HCT116 (cell line): ENCODE data around the gene TDRD3. TPM values are rescaled to one million over a fixed set of nuclear protein-coding genes. Genes with fewer than 3 reads are reported as not detected.

Source experiments
- ATAC-seq: fragments of 200-7000 bp; cut with Tn5 transposase; 2 replicates; pipeline ENCODE4 v1.9.1; 2020; ENCODE audit warnings: mild to moderate bottlenecking, moderate library complexity
- BruUV-seq: library from RNA; stranded (reverse); fragments of 400-500 nt; replicated peaks from 2 replicates; lab custom pipeline; 2021; lab: Mats Ljungman, UMichigan
- CTCF ChIA-PET: fragments of 300-600 bp; sonication (Branson Sonifier 250); formaldehyde crosslinking; loops from one replicate; lab custom pipeline; 2021; ENCODE audit warnings: antibody characterized with exemption; lab: Charles Lee
- POLR2A ChIA-PET: fragments of 300-600, 350-600 bp; sonication (Branson Sonifier 250); formaldehyde crosslinking; loops from one replicate; lab custom pipeline; 2021; ENCODE audit warnings: antibody characterized with exemption; lab: Charles Lee
- RAD21 ChIA-PET, 2 experiments: fragments of 300-600 bp; sonication (Branson Sonifier 250); formaldehyde crosslinking; loops; one replicate each; lab custom pipeline; 2023; ENCODE audit warnings: low total read pairs in 2 of 2; ENCODE audit not compliant: uncharacterized antibody in 2 of 2, unreplicated experiment in 2 of 2, low non-redundant PET in 1 of 2; lab: Charles Lee
- DNase-seq: peaks from one replicate; pipeline ENCODE4 v3.0.0-alpha.2; 2010; ENCODE audit warnings: low read depth, low spot score
- H2AFZ ChIP-seq: fragments of 200-600 bp; shearing (Covaris generic), sonication (generic); 2 replicates; pipeline ENCODE4 v1.6.1; 2017; ENCODE audit warnings: low read depth, mixed run types, mixed read lengths, antibody characterized with exemption, low read length; ENCODE audit not compliant: poor library complexity, severe bottlenecking
- H3K27ac ChIP-seq: 2 replicates; pipeline ENCODE4 v1.5.1; 2012; ENCODE audit warnings: low read depth, low read length
- H3K27me3 ChIP-seq: fragments of 200-600 bp; sonication (generic); 2 replicates; pipeline ENCODE4 v1.6.1; 2016; ENCODE audit warnings: mixed run types, low read length, mixed read lengths; ENCODE audit not compliant: insufficient read depth
- H3K36me3 ChIP-seq, 2 experiments: fragments of 200-500 bp in 1 of 2; fragments of 200-600 bp in 1 of 2; sonication (Bioruptor generic) in 1 of 2; sonication (generic) in 1 of 2; 2 replicates each; pipeline versions ENCODE4 v1.5.1 to v1.6.1; 2014 to 2016; ENCODE audit warnings: low read length in 2 of 2, inconsistent platforms in 1 of 2, mixed read lengths in 1 of 2, mixed run types in 1 of 2; ENCODE audit not compliant: insufficient read depth in 2 of 2, control insufficient read depth in 1 of 2
- H3K4me1 ChIP-seq, 2 experiments: fragments of 200-600 bp in 1 of 2; sonication (generic) in 1 of 2; 2 replicates each; pipeline versions ENCODE4 v1.5.1 to v1.6.1; 2012 to 2017; ENCODE audit warnings: low read length in 2 of 2, inconsistent platforms in 1 of 2, mild to moderate bottlenecking in 1 of 2, mixed read lengths in 1 of 2, mixed run types in 1 of 2, moderate library complexity in 1 of 2; ENCODE audit not compliant: insufficient read depth in 2 of 2, control insufficient read depth in 1 of 2
- H3K4me2 ChIP-seq: fragments of 200-600 bp; sonication (generic); 2 replicates; pipeline ENCODE4 v1.6.1; 2017; ENCODE audit warnings: mixed run types, low read length, mixed read lengths
- H3K4me3 ChIP-seq, 2 experiments: fragments of 200-600 bp in 1 of 2; sonication (generic) in 1 of 2; replicated peaks in 1 of 2; 2 replicates each; pipeline ENCODE4 v1.5.1; 2011 to 2016; ENCODE audit warnings: low read length in 2 of 2, control low read depth in 1 of 2, low read depth in 1 of 2, mild to moderate bottlenecking in 1 of 2, mixed read lengths in 1 of 2, mixed run types in 1 of 2
- H3K79me2 ChIP-seq: fragments of 200-600 bp; sonication (generic); 2 replicates; pipeline ENCODE4 v1.6.1; 2017; ENCODE audit warnings: mild to moderate bottlenecking, mixed run types, low read length, moderate library complexity, mixed read lengths; ENCODE audit not compliant: insufficient read depth
- H3K9ac ChIP-seq: fragments of 200-600 bp; sonication (generic); 2 replicates; pipeline ENCODE4 v1.6.1; 2016; ENCODE audit warnings: low read length, mixed read lengths
- H3K9me2 ChIP-seq: fragments of 200-600 bp; sonication (generic), shearing (Covaris generic); 2 replicates; pipeline ENCODE4 v1.6.1; 2017; ENCODE audit warnings: mixed run types, mild to moderate bottlenecking, moderate library complexity; ENCODE audit not compliant: insufficient read depth
- H3K9me3 ChIP-seq, 2 experiments: fragments of 200-500 bp in 1 of 2; fragments of 200-600 bp in 1 of 2; sonication (Bioruptor generic) in 1 of 2; sonication (generic) in 1 of 2; 2 replicates each; pipeline ENCODE4 v1.6.1; 2014 to 2017; ENCODE audit warnings: low read length in 2 of 2, mixed read lengths in 2 of 2, inconsistent platforms in 1 of 2, low read depth in 1 of 2, mild to moderate bottlenecking in 1 of 2, mixed run types in 1 of 2, moderate library complexity in 1 of 2; ENCODE audit not compliant: control insufficient read depth in 1 of 2, insufficient read depth in 1 of 2
- H4K20me1 ChIP-seq: fragments of 200-600 bp; sonication (generic), shearing (Covaris generic); 2 replicates; pipeline ENCODE4 v1.6.1; 2017; ENCODE audit warnings: mixed run types, mild to moderate bottlenecking, moderate library complexity; ENCODE audit not compliant: insufficient read depth
- ATF3 ChIP-seq: IDR thresholded peaks from 2 replicates; pipeline ENCODE4 v1.6.1; 2012
- ELF1 ChIP-seq: IDR thresholded peaks from 2 replicates; pipeline ENCODE4 v1.6.1; 2012; ENCODE audit warnings: low read depth, borderline replicate concordance
- EZH2 ChIP-seq: fragments of 200-600 bp; sonication (generic); IDR thresholded peaks from 2 replicates; pipeline ENCODE4 v1.6.1; 2017; ENCODE audit warnings: antibody characterized with exemption, mixed run types
- SP1 ChIP-seq: IDR thresholded peaks from 2 replicates; pipeline ENCODE4 v1.6.1; 2012; ENCODE audit warnings: low read depth
- ZBTB33 ChIP-seq: IDR thresholded peaks from 2 replicates; pipeline ENCODE4 v1.6.1; 2011; ENCODE audit warnings: mild to moderate bottlenecking, low read length, moderate library complexity; ENCODE audit not compliant: insufficient replicate concordance; ENCODE audit errors: extremely low read depth
- intact Hi-C: fragments of 100-400 bp; cut with micrococcal nuclease; formaldehyde crosslinking; loops from 2 replicates; pipeline ENCODE4 v1.10.0; 2022
- total RNA-seq: library from RNA; stranded (reverse); gene quantifications from one replicate; pipeline ENCODE4 v1.2.1, GENCODE V29; 2021; ENCODE audit not compliant: unreplicated experiment

The TDRD3 gene
- total RNA-seq, 1 experiment from 2014 or later = 16.9 TPM

GRCh38 chr13:60392131-60392530 is 4.9 kb upstream of the TDRD3 start:
- TF ChIP-seq EZH2 = no peak
- no peak for TF ChIP-seq ZBTB33
- no peak for TF ChIP-seq SP1
- no peak for TF ChIP-seq ATF3
- TF ChIP-seq ELF1 = no peak
- no peaks in the 10 kb centered on the region for H3K79me2 ChIP-seq
- no peaks in the 10 kb centered on the region for H3K9me3 ChIP-seq
- no peaks in the 10 kb centered on the region for H3K9me2 ChIP-seq
- intact Hi-C loops = no loop called here
- no peak overlapping the region for H3K9ac ChIP-seq
- no peak overlapping the region for H3K27ac ChIP-seq
- DNase-seq = no peak
- ChIA-PET CTCF (interaction anchor here (1.0 kb wide), 1 partner anchor 40 kb away, joined by 3 read pairs; no protein-coding TSS in a partner anchor), RAD21 (no interaction called here), POLR2A (interaction anchor here (0.7 kb wide), 1 partner anchor 19 kb away, joined by 3 read pairs; no protein-coding TSS in a partner anchor)
- H2AFZ ChIP-seq = peak overlapping the region; percentile 1
- no peaks in the 10 kb centered on the region for H3K36me3 ChIP-seq
- H3K27me3 ChIP-seq = no peaks in the 10 kb centered on the region
- no peak overlapping the region for H3K4me3 ChIP-seq
- H3K4me1 ChIP-seq = peaks cover 0 to 9% of the 10 kb centered on the region in 2 experiments; a peak in 1 of 4 replicates
- no TSS peak for BruUV-seq
- no peak overlapping the region for H3K4me2 ChIP-seq
- H4K20me1 ChIP-seq = no peaks in the 10 kb centered on the region
- no peak for ATAC-seq
